ENCODE data around the gene SH2D3A.
"Not testable (repeated sequence)": the region's sequence is repeated elsewhere in the genome, so short reads cannot be mapped to it uniquely, and the experiment has no call there.

Gene SH2D3A

DNA sequence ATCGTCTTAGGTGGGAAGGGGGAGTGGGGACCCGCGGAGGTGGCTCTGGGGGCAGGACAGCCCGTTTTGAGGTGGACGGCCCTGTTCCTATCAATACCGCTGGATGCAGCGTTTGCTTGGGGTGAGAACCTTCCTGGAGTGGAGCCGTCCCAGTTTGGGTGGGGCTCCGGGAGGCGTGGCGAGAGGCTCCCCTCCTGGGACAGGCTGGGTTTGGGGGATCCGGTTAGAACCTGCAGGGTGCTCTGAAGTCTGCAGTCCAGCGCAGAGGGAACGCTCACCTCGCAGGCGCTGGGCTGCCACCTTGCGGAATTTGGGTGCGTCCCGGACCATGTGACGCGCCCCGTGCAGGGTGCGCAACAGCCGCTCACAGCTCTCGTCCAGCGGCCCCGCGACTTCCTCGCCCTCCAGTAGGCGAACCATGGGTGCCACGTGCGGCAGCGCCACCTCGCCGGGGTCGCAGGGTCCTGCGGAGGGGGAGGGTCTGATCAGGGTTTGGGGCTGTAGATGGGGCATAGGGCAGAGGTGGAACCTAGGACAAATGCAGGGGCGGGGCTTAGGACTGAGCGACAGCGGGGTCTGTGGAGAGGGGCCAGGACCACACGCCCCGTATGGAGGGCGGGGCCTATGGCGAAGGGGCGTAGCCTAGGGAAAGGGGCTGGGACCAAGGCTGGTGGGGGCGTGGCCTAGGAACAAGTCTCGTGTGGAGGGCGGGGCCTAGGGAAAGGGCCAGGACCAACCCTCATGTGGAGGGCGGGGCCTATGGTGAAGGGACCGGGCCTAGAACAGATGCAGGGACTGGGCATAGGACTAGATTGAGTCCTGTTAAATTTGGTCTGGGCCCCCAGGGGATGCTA lies 13.8 kb downstream of the SH2D3A start:
- no peak overlapping the region for H3K27ac ChIP-seq
- TF ChIP-seq ZFX (IDR thresholded peaks at IDR 0.05) = no peak
- TF ChIP-seq, protein P1, sequence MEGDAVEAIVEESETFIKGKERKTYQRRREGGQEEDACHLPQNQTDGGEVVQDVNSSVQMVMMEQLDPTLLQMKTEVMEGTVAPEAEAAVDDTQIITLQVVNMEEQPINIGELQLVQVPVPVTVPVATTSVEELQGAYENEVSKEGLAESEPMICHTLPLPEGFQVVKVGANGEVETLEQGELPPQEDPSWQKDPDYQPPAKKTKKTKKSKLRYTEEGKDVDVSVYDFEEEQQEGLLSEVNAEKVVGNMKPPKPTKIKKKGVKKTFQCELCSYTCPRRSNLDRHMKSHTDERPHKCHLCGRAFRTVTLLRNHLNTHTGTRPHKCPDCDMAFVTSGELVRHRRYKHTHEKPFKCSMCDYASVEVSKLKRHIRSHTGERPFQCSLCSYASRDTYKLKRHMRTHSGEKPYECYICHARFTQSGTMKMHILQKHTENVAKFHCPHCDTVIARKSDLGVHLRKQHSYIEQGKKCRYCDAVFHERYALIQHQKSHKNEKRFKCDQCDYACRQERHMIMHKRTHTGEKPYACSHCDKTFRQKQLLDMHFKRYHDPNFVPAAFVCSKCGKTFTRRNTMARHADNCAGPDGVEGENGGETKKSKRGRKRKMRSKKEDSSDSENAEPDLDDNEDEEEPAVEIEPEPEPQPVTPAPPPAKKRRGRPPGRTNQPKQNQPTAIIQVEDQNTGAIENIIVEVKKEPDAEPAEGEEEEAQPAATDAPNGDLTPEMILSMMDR (conservative IDR thresholded peaks at IDR 0.05) = no peak

DNA sequence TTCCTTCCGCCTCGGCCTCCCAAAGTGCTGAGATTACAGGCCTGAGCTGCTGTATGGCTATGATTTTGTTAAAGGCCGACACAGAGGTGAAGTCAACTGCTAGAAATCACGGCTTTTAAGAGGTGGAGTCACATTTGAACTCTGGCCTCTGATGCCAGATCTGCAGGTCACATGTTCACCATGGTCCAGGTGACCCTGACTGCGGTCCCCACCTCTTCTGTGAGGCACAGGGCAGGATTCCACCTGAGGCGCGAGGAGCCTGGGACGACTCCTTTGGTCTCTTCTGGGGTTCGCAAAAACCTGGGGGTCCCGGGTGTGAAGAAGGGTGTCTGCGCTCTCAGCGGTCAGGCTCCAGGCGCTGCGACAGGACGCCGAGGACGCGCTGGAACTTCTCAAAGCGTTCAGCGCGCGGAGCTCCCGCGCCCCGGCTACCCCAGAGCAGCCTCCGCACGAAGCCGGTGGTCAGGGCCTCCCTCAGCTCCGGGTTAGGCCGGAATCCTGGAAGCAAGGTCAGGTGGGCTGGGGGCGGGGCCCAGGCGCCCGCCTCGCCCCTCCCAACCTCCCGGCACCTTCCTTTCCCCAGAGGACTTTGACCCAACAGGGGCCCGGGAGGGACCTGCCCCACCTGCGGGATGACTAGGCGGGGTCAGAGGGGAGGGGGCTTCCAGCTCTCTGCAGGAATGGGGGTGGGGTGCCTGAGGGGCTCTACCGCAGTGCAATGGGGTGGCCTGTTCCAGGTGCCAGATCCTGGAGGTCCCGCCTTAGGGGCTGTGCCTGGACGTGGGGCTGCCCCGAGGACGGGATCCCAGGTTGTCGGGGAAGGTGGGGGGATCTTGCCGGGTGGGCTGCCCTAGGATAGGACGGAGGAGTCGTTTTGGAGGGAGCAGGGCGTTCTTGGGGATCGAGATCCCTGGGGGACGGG lies 14.7 kb downstream of the SH2D3A start:
- TF ChIP-seq, protein P1 (conservative IDR thresholded peaks at IDR 0.05) = no peak
- TF ChIP-seq ZFX (IDR thresholded peaks at IDR 0.05) = no peak
- H3K27ac ChIP-seq = no peak overlapping the region

DNA sequence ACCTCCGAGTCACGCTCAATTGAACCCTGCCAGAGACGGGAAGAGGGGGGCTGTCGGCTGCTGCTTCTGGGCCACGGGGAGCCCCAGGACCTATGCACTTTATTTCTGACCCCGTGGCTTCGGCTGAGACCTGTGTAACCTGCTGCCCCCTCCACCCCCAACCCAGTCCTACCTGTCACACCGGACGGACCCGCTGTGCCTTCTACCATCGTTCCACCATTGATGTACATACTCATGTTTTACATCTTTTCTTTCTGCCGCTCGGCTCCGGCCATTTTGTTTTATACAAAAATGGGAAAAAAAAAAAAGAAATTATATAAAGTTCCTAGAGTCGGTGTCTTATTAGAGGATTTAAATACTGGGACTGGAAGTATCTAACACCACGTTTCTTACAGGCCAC lies 16.0 kb downstream of the SH2D3A start:
- no peak for TF ChIP-seq ZFX (IDR thresholded peaks at IDR 0.05)
- TF ChIP-seq, protein P1 (conservative IDR thresholded peaks at IDR 0.05) = no peak
- H3K27ac ChIP-seq = no peak overlapping the region

DNA sequence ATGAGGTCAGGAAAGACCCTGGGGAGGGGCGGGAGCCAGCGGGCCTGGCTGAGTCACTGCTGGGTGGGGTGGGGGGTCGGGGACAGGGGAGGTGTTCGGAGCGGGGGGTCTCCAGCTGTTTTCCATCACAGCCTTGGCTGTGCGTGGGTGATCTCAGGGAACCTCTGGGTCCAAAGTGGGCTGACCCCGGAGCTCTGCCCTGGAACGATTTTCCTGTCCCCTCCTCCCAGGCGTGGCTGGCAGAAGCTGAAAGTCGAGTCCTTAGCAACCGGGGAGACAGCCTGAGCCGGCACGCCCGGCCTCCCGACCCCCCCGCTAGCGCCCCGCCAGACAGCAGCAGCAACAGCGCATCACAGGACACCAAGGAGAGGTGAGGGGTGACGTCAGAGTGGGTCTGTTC lies 17.2 kb downstream of the SH2D3A start:
- no peak overlapping the region for H3K27ac ChIP-seq
- TF ChIP-seq, protein P1 (conservative IDR thresholded peaks at IDR 0.05) = no peak
- TF ChIP-seq ZFX (IDR thresholded peaks at IDR 0.05) = no peak

DNA sequence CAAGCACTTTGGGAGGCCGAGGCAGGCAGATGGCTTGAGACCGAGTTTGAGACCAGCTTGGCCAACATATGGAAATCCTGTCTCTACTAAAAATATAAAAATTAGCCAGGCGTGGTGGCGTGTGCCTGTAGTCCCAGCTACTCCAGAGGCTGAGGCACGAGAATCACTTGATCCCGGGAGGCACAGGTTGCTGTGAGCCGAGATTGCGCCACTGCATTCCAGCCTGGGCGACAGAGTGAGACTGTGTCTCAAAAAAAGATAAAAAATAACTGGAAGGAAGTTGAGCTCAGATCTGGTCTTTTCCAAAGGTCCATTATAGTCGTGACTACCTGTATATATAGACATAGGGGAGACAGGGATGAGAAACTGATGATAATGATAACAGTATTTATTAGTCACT lies 18.7 kb downstream of the SH2D3A start:
- H3K27ac ChIP-seq = not testable (repeated sequence)

DNA sequence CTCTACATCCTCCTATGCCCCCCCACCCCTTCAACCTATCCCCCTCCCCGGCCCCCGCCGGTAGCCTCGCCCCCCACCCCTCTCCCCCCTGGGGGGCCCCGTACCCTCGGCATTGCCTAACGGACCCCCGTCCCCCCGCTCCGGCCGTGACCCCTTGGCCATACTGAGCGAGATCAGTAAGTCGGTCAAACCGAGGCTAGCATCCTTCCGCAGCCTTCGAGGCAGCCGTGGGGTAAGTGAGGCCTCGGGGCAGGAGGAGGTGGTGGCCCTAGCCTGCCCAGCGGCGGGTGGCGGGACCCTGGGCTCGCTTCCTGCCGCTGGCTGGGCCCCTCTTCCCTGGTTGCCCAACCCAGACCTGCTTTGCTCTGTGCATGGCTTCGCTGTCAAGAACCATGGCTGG lies 21.3 kb downstream of the SH2D3A start:
- no peak for TF ChIP-seq ZFX (IDR thresholded peaks at IDR 0.05)
- TF ChIP-seq, protein P1 (conservative IDR thresholded peaks at IDR 0.05) = no peak
- H3K27ac ChIP-seq = no peak overlapping the region

DNA sequence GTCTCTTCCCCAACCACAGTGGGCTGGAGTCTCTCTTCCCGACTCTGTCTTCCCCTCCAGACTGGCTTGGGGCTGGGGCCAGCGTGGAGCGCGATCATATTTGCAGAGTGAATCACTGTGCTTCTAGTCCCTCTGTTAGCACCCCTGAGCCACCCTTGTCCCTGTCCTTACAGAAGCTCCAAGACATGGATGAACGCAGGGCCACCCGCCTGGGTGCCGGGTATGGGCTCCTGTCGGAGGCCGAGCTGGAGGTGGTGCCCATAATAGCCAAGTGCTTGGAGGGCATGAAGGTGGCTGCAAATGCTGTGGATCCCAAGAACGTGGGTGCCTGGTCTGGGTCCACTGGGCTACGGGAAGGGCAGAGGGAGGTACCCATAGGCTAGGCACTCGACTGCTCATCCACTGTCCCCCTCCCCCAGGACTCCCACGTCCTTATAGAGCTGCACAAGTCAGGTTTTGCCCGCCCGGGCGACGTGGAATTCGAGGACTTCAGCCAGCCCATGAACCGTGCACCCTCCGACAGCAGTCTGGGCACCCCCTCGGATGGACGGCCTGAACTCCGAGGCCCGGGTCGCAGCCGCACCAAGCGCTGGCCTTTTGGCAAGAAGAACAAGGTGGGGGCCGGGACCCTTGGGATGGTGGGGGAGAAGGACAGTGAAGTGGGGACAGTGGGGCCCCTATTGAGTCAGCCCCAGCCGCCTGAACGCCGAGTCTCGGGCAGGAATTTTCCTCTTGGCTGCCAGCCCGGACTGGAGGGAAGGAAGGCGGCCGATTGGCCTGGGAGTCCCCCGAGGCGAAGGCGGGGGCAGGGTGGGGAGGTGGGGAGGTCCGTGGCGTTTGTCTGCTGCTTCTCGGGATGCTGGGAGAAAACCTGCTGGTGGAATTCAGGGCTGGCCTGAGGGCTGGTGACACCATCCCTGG lies 22.6 kb downstream of the SH2D3A start:
- no peak for TF ChIP-seq ZFX (IDR thresholded peaks at IDR 0.05)
- TF ChIP-seq, protein P1 (conservative IDR thresholded peaks at IDR 0.05) = no peak
- peak overlapping the region; percentile 41 for H3K27ac ChIP-seq
